Mesendoderm (in vitro differentiated cells): Measurements from ENCODE around the gene USP49.
A peak's percentile ranks its signal among the peaks of the same experiment; 100 is the strongest.

ENCODE experiments used
- DNase-seq: peaks from one replicate; pipeline ENCODE4 v3.0.0; 2013
- H2AK5ac ChIP-seq: 2 replicates; pipeline ENCODE4 v1.6.1; 2013; ENCODE audit warnings: low read length, inconsistent platforms
- H2BK120ac ChIP-seq: 2 replicates; pipeline ENCODE4 v1.6.1; 2013; ENCODE audit warnings: low read depth, mild to moderate bottlenecking, low read length, moderate library complexity, mixed read lengths
- H2BK15ac ChIP-seq: replicated peaks from 2 replicates; pipeline ENCODE4 v1.6.1; 2013; ENCODE audit warnings: low read depth, mild to moderate bottlenecking, moderate library complexity
- H2BK5ac ChIP-seq: 2 replicates; pipeline ENCODE4 v1.6.1; 2013; ENCODE audit warnings: low read length, inconsistent platforms
- H3K18ac ChIP-seq: 2 replicates; pipeline ENCODE4 v1.6.1; 2013; ENCODE audit warnings: mild to moderate bottlenecking, low read length, mixed read lengths
- H3K23ac ChIP-seq: one replicate; pipeline ENCODE4 v1.6.1; 2013; ENCODE audit warnings: low read length
- H3K27ac ChIP-seq: 2 replicates; pipeline ENCODE4 v1.5.1; 2013; ENCODE audit warnings: low read depth, mild to moderate bottlenecking, inconsistent platforms, low read length, moderate library complexity
- H3K27me3 ChIP-seq: 2 replicates; pipeline ENCODE4 v1.6.1; 2013; ENCODE audit warnings: low read length, control low read depth, mild to moderate bottlenecking, inconsistent platforms; ENCODE audit not compliant: insufficient read depth, poor library complexity
- H3K36me3 ChIP-seq: 2 replicates; pipeline ENCODE4 v1.6.1; 2013; ENCODE audit warnings: low read length, inconsistent platforms; ENCODE audit not compliant: control insufficient read depth, insufficient read depth
- H3K4ac ChIP-seq: one replicate; pipeline ENCODE4 v1.6.1; 2013; ENCODE audit warnings: low read depth, mild to moderate bottlenecking, low read length, moderate library complexity
- H3K4me1 ChIP-seq: 2 replicates; pipeline ENCODE4 v1.6.1; 2013; ENCODE audit warnings: low read depth, low read length, inconsistent platforms; ENCODE audit not compliant: control insufficient read depth
- H3K4me2 ChIP-seq: 2 replicates; pipeline ENCODE4 v1.6.1; 2013; ENCODE audit warnings: low read length
- H3K4me3 ChIP-seq: 2 replicates; pipeline ENCODE4 v1.5.1; 2013; ENCODE audit warnings: mild to moderate bottlenecking, low read length
- H3K56ac ChIP-seq: one replicate; pipeline ENCODE4 v1.6.1; 2013; ENCODE audit warnings: low read length
- H3K79me1 ChIP-seq: 2 replicates; pipeline ENCODE4 v1.6.1; 2013; ENCODE audit warnings: low read length, inconsistent platforms
- H3K79me2 ChIP-seq: 2 replicates; pipeline ENCODE4 v1.6.1; 2013; ENCODE audit warnings: mild to moderate bottlenecking, low read length; ENCODE audit not compliant: control insufficient read depth, insufficient read depth
- H3K9ac ChIP-seq: 2 replicates; pipeline ENCODE4 v1.6.1; 2013; ENCODE audit warnings: low read length, inconsistent platforms
- H4K5ac ChIP-seq: one replicate; pipeline ENCODE4 v1.6.1; 2013; ENCODE audit warnings: low read length
- H4K8ac ChIP-seq: one replicate; pipeline ENCODE4 v1.6.1; 2013; ENCODE audit warnings: low read depth, mild to moderate bottlenecking, control low read depth, low read length, moderate library complexity
- WGBS: extraction: QIAGEN DNeasy Blood & Tissue Kit; methylation state at CpG from one replicate; pipeline ENCODE4 v1.1.7; 2013; ENCODE audit warnings: low lambda C conversion rate, missing lambda C conversion rate; ENCODE audit not compliant: insufficient coverage; ENCODE audit errors: extremely low coverage; 5-methylcytosine and 5-hydroxymethylcytosine counted together

Gene USP49

GRCh38 chr6:41887331-41887751 is 7.8 kb downstream of the USP49 start:
- H4K8ac ChIP-seq, result no peak overlapping the region
- no peak overlapping the region for H2BK120ac ChIP-seq
- no peaks in the 10 kb centered on the region for H3K27me3 ChIP-seq
- no peak overlapping the region for H3K23ac ChIP-seq
- H3K79me1 ChIP-seq, result no peaks in the 10 kb centered on the region
- H3K9ac ChIP-seq, result no peak overlapping the region
- no peak overlapping the region for H4K5ac ChIP-seq
- no peak overlapping the region for H3K4ac ChIP-seq
- DNase-seq, result peak; percentile 57
- H2AK5ac ChIP-seq, result no peak overlapping the region
- no peak overlapping the region for H3K18ac ChIP-seq
- H3K4me2 ChIP-seq, result no peak overlapping the region
- no peaks in the 10 kb centered on the region for H3K36me3 ChIP-seq
- no peak overlapping the region for H3K27ac ChIP-seq
- H3K56ac ChIP-seq, result no peak overlapping the region
- H2BK5ac ChIP-seq, result no peak overlapping the region
- no peaks in the 10 kb centered on the region for H3K4me1 ChIP-seq
- no peak overlapping the region for H2BK15ac ChIP-seq
- H3K79me2 ChIP-seq, result no peaks in the 10 kb centered on the region
- no CpG with 5 or more reads among the region's 4 CpGs for WGBS
- no peak overlapping the region for H3K4me3 ChIP-seq

- Histone ChIP-seq H3K79me2 (no peaks in the 10 kb centered on the region), H4K5ac (no peak overlapping the region), H3K56ac (no peak overlapping the region), H3K4me3 (no peak overlapping the region), H3K27ac (no peak overlapping the region), H3K79me1 (no peaks in the 10 kb centered on the region), H3K4me1 (no peaks in the 10 kb centered on the region), H3K27me3 (no peaks in the 10 kb centered on the region), H2BK120ac (no peak overlapping the region), H2AK5ac (no peak overlapping the region), H3K9ac (no peak overlapping the region), H4K8ac (no peak overlapping the region), H3K23ac (no peak overlapping the region), H2BK5ac (no peak overlapping the region), H3K18ac (no peak overlapping the region), H3K4ac (no peak overlapping the region), H3K4me2 (no peak overlapping the region), H3K36me3 (no peaks in the 10 kb centered on the region), H2BK15ac (no peak overlapping the region)
- no peak for DNase-seq
- WGBS, result no CpG with 5 or more reads among the region's 1 CpG
Observed at GRCh38 chr6:41885930-41886329, 9.2 kb downstream of the USP49 start.

- no peak overlapping the region for H3K18ac ChIP-seq
- no peaks in the 10 kb centered on the region for H3K79me1 ChIP-seq
- no peak overlapping the region for H2AK5ac ChIP-seq
- H3K36me3 ChIP-seq, result no peaks in the 10 kb centered on the region
- no peak overlapping the region for H2BK120ac ChIP-seq
- H3K23ac ChIP-seq, result no peak overlapping the region
- no peak overlapping the region for H2BK15ac ChIP-seq
- no peak overlapping the region for H2BK5ac ChIP-seq
- DNase-seq, result no peak
- no peak overlapping the region for H3K9ac ChIP-seq
- no peak overlapping the region for H4K5ac ChIP-seq
- no peak overlapping the region for H3K4ac ChIP-seq
- H3K4me3 ChIP-seq, result no peak overlapping the region
- H3K27ac ChIP-seq, result no peak overlapping the region
- H3K79me2 ChIP-seq, result no peaks in the 10 kb centered on the region
- no peak overlapping the region for H3K56ac ChIP-seq
- H3K27me3 ChIP-seq, result no peaks in the 10 kb centered on the region
- H4K8ac ChIP-seq, result no peak overlapping the region
- H3K4me2 ChIP-seq, result no peak overlapping the region
- H3K4me1 ChIP-seq, result no peaks in the 10 kb centered on the region
- no CpG with 5 or more reads among the region's 5 CpGs for WGBS
Observed at GRCh38 chr6:41884957-41885356, 10.2 kb downstream of the USP49 start.

GRCh38 chr6:41881506-41881905 is 13.7 kb downstream of the USP49 start:
- no peak overlapping the region for H3K56ac ChIP-seq
- no peak overlapping the region for H2AK5ac ChIP-seq
- no peak overlapping the region for H4K8ac ChIP-seq
- H3K23ac ChIP-seq, result no peak overlapping the region
- no peak overlapping the region for H2BK120ac ChIP-seq
- WGBS, result no CpG with 5 or more reads among the region's 1 CpG
- no peak overlapping the region for H3K4me2 ChIP-seq
- H3K9ac ChIP-seq, result no peak overlapping the region
- no peak for DNase-seq
- no peaks in the 10 kb centered on the region for H3K4me1 ChIP-seq
- H2BK15ac ChIP-seq, result no peak overlapping the region
- H4K5ac ChIP-seq, result no peak overlapping the region
- H3K4ac ChIP-seq, result no peak overlapping the region
- H3K36me3 ChIP-seq, result no peaks in the 10 kb centered on the region
- no peak overlapping the region for H3K27ac ChIP-seq
- H3K18ac ChIP-seq, result no peak overlapping the region
- no peaks in the 10 kb centered on the region for H3K79me1 ChIP-seq
- H3K79me2 ChIP-seq, result no peaks in the 10 kb centered on the region
- H3K4me3 ChIP-seq, result no peak overlapping the region
- H2BK5ac ChIP-seq, result no peak overlapping the region
- H3K27me3 ChIP-seq, result no peaks in the 10 kb centered on the region

- WGBS, result no CpG with 5 or more reads among the region's 5 CpGs
- no peak overlapping the region for H3K56ac ChIP-seq
- no peak overlapping the region for H2BK15ac ChIP-seq
- H3K27ac ChIP-seq, result no peak overlapping the region
- H4K8ac ChIP-seq, result peak overlapping the region; percentile 28
- no peaks in the 10 kb centered on the region for H3K27me3 ChIP-seq
- H2AK5ac ChIP-seq, result no peak overlapping the region
- no peaks in the 10 kb centered on the region for H3K4me1 ChIP-seq
- H3K18ac ChIP-seq, result no peak overlapping the region
- H3K79me1 ChIP-seq, result no peaks in the 10 kb centered on the region
- H3K4me2 ChIP-seq, result no peak overlapping the region
- no peak overlapping the region for H3K9ac ChIP-seq
- no peak for DNase-seq
- no peak overlapping the region for H4K5ac ChIP-seq
- no peak overlapping the region for H3K23ac ChIP-seq
- no peaks in the 10 kb centered on the region for H3K36me3 ChIP-seq
- H3K4ac ChIP-seq, result no peak overlapping the region
- H2BK120ac ChIP-seq, result no peak overlapping the region
- H2BK5ac ChIP-seq, result no peak overlapping the region
- no peak overlapping the region for H3K4me3 ChIP-seq
- no peaks in the 10 kb centered on the region for H3K79me2 ChIP-seq
Observed at GRCh38 chr6:41878961-41879405, 16.2 kb downstream of the USP49 start.

- Histone ChIP-seq H3K36me3 (no peaks in the 10 kb centered on the region), H3K4me1 (no peaks in the 10 kb centered on the region)
- WGBS, result no CpG with 5 or more reads among the region's 2 CpGs
Observed at GRCh38 chr6:41878246-41878645, 16.9 kb downstream of the USP49 start.

More at GRCh38 chr6:41878246-41878645, 16.9 kb downstream of the USP49 start:
- Histone ChIP-seq H3K79me2 (no peaks in the 10 kb centered on the region), H4K5ac (no peak overlapping the region), H2BK120ac (no peak overlapping the region), H3K18ac (no peak overlapping the region), H3K23ac (no peak overlapping the region), H2BK15ac (no peak overlapping the region), H2AK5ac (no peak overlapping the region), H3K9ac (no peak overlapping the region), H3K27ac (no peak overlapping the region), H4K8ac (no peak overlapping the region), H2BK5ac (no peak overlapping the region), H3K4ac (no peak overlapping the region), H3K4me3 (no peak overlapping the region), H3K27me3 (no peaks in the 10 kb centered on the region), H3K4me2 (no peak overlapping the region), H3K79me1 (no peaks in the 10 kb centered on the region), H3K56ac (no peak overlapping the region)
- peak; percentile 82 for DNase-seq
